GM19328 (cell line): Measurements from ENCODE around the gene TGIF2.
"Not testable (repeated sequence)": the region's sequence is repeated elsewhere in the genome, so short reads cannot be mapped to it uniquely, and the experiment has no call there.

Source experiments
- ATAC-seq: cut with Tn5 transposase; IDR thresholded peaks from one replicate; pipeline ENCODE4 v1.9.1; 2021; ENCODE audit warnings: mild to moderate bottlenecking, moderate library complexity; ENCODE audit not compliant: unreplicated experiment

Gene TGIF2

GRCh38 chr20:36611625-36612024, 38.2 kb downstream of the TGIF2 start:
- ATAC-seq, result no peak

- ATAC-seq, result no peak
These were observed 40.6 kb downstream of the TGIF2 start for GRCh38 chr20:36613974-36614373.

- no peak for ATAC-seq
These were observed 41.6 kb downstream of the TGIF2 start for GRCh38 chr20:36614781-36615557.

GRCh38 chr20:36620917-36621316, 47.5 kb downstream of the TGIF2 start:
- no peak for ATAC-seq

- no peak for ATAC-seq
These were observed 50.0 kb downstream of the TGIF2 start for GRCh38 chr20:36623444-36623843.

GRCh38 chr20:36624068-36624943, 50.9 kb downstream of the TGIF2 start:
- ATAC-seq, result no peak

GRCh38 chr20:36624944-36625324, 51.5 kb downstream of the TGIF2 start:
- no peak for ATAC-seq

GRCh38 chr20:36628076-36628475, 54.7 kb downstream of the TGIF2 start:
- no peak for ATAC-seq

- no peak for ATAC-seq
These were observed 56.6 kb downstream of the TGIF2 start for GRCh38 chr20:36629719-36630681.

GRCh38 chr20:36631646-36632045, 58.2 kb downstream of the TGIF2 start:
- ATAC-seq, result no peak

GRCh38 chr20:36632147-36632486, 58.7 kb downstream of the TGIF2 start:
- ATAC-seq, result no peak

- ATAC-seq, result no peak
These were observed 59.3 kb downstream of the TGIF2 start for GRCh38 chr20:36632487-36633284.

- ATAC-seq, result no peak
These were observed 59.9 kb downstream of the TGIF2 start for GRCh38 chr20:36633285-36633772.

GRCh38 chr20:36634342-36634741, 60.9 kb downstream of the TGIF2 start:
- no peak for ATAC-seq

GRCh38 chr20:36638876-36639400, 65.5 kb downstream of the TGIF2 start:
- ATAC-seq, result not testable (repeated sequence)

- ATAC-seq, result no peak
These were observed 68.1 kb downstream of the TGIF2 start for GRCh38 chr20:36641506-36641843.

- no peak for ATAC-seq
These were observed 68.7 kb downstream of the TGIF2 start for GRCh38 chr20:36642136-36642535.
